ENCODE data around the gene ID2. TPM values are rescaled to one million over a fixed set of nuclear protein-coding genes. Genes with fewer than 3 reads are reported as not detected.

Gene ID2
- polyA plus RNA-seq, 2 of the 4 experiments (the other 2 are of a cell fraction), result 177 to 181 TPM

- ChIA-PET POLR2A (no interaction called here), CTCF (interaction anchor here (1.8 kb wide), 1 partner anchor 1258 kb away, joined by 10 read pairs; no protein-coding TSS in a partner anchor)
- peak overlapping the region; percentile 76 for H3K4me2 ChIP-seq
- H3K4me1 ChIP-seq, result 0 out of 3 replicates have a peak, but pooled peaks cover 3% of the 10 kb centered on the region
- ATAC-seq (peak; percentile 44 to 53), FAIRE-seq (no peak), DNase-seq (ENCODE audit: low read depth in 1 of 2, low spot score in 1 of 2) (peak; percentile 51 to 77)
- peak overlapping the region; percentile 87 for H3K4me3 ChIP-seq
- H3K9me3 ChIP-seq, result no peaks in the 10 kb centered on the region
- WGBS (ENCODE audit: missing lambda C conversion rate), result 3% methylated on average over 27 of the region's 50 CpGs
- peak; percentile 100 for TF ChIP-seq SMC3 (IDR thresholded peaks at IDR 0.05)
- no peak for TF ChIP-seq KDM1A (IDR thresholded peaks at IDR 0.05; ENCODE audit: low read depth)
- TF ChIP-seq KDM5A (IDR thresholded peaks at IDR 0.05), result 0 out of 2 replicates have a peak, but pooled peaks have one; percentile 24
- no peak for TF ChIP-seq POLR2AphosphoS2 (conservative IDR thresholded peaks at IDR 0.05; ENCODE audit: low read length)
- TF ChIP-seq JUN (IDR thresholded peaks at IDR 0.05), result 0 out of 5 replicates have a peak, but pooled peaks of 1 of the 2 experiments have one; percentile 4
- TF ChIP-seq RAD21 (conservative IDR thresholded peaks at IDR 0.05 in 1 of 2, IDR thresholded peaks at IDR 0.05 in 1 of 2), result peak; percentile 93 to 100
- TF ChIP-seq MAX (IDR thresholded peaks at IDR 0.05), result 0 out of 2 replicates have a peak, but pooled peaks have one; percentile 14
- peak; percentile 99 for TF ChIP-seq CTCF (IDR thresholded peaks at IDR 0.05)
- no peak for TF ChIP-seq NPAS2 (CRISPR knock-in tag; IDR thresholded peaks at IDR 0.05; ENCODE audit: borderline replicate concordance)
- no peak for TF ChIP-seq E2F6 (IDR thresholded peaks at IDR 0.05; ENCODE audit: borderline replicate concordance, low read depth)
- H3K27ac ChIP-seq, result peak overlapping the region; percentile 88 to 96
Measured at GRCh38 chr2:8685697-8686358, 4.0 kb downstream of the ID2 start.

- ATAC-seq, result no peak
Measured at GRCh38 chr2:8691859-8692437, 10.1 kb downstream of the ID2 start.

GRCh38 chr2:8692783-8693156 lies 10.9 kb downstream of the ID2 start:
- ATAC-seq (peak; percentile 35 to 63; a peak in 5 of 6 replicates), FAIRE-seq (no peak), DNase-seq (ENCODE audit: low read depth in 1 of 2, low spot score in 1 of 2) (no peak)
- Histone ChIP-seq H3K9me3 (no peaks in the 10 kb centered on the region), H3K27ac (peak overlapping the region; percentile 60 to 86; a peak in 3 of 6 replicates), H3K4me3 (peak overlapping the region; percentile 43), H3K4me2 (peak overlapping the region; percentile 90), H3K4me1 (peaks cover 10% of the 10 kb centered on the region; the same call in 1 of the 3 replicates)
- ChIA-PET POLR2A (interaction anchor here (1.0 to 2.3 kb wide), 3 partner anchors 8 to 12 kb away, joined by 3 to 27 read pairs (median 5); partner anchors contain the start of gene ID2), CTCF (interaction anchor here (0.6 to 2.1 kb wide), 37 partner anchors 9 to 1597 kb away, joined by 3 to 22 read pairs (median 4); partner anchors contain the start of gene ID2)
- 14% methylated on average over 7 of the region's 7 CpGs for WGBS (ENCODE audit: missing lambda C conversion rate)
- TF ChIP-seq NFE2L2 (conservative IDR thresholded peaks at IDR 0.05; ENCODE audit: low read length) (no peak), RCOR1 (IDR thresholded peaks at IDR 0.05; ENCODE audit: low read depth, low read length) (no peak), PHF8 (IDR thresholded peaks at IDR 0.05; ENCODE audit: borderline replicate concordance, low read depth) (no peak), REST (IDR thresholded peaks at IDR 0.05) (no peak), HES2 (IDR thresholded peaks at IDR 0.05) (no peak), HEYL (CRISPR knock-in tag; IDR thresholded peaks at IDR 0.05) (no peak), MAFK (IDR thresholded peaks at IDR 0.05; ENCODE audit: partially characterized antibody) (no peak)

More at GRCh38 chr2:8691859-8692437, 10.1 kb downstream of the ID2 start:
- H3K4me1 ChIP-seq, result peaks cover 10% of the 10 kb centered on the region; the same call in 1 of the 3 replicates
- ChIA-PET CTCF (interaction anchor here (0.7 to 2.1 kb wide), 5 partner anchors 51 to 1745 kb away, joined by 3 to 12 read pairs (median 9); no protein-coding TSS in a partner anchor), POLR2A (interaction anchor here (2.3 kb wide), 1 partner anchor 10 kb away, joined by 27 read pairs; the partner anchor contains the start of gene ID2)
- no peak overlapping the region for H3K4me3 ChIP-seq
- H3K27ac ChIP-seq, result no peak overlapping the region
- DNase-seq (ENCODE audit: low read depth in 1 of 2, low spot score in 1 of 2), result no peak
- no peak for FAIRE-seq
- WGBS (ENCODE audit: missing lambda C conversion rate), result 93% methylated on average over 9 of the region's 9 CpGs
- no peaks in the 10 kb centered on the region for H3K9me3 ChIP-seq
- TF ChIP-seq HES2 (IDR thresholded peaks at IDR 0.05), result no peak
- no peak for TF ChIP-seq HOXB5 (CRISPR knock-in tag; IDR thresholded peaks at IDR 0.05)
- TF ChIP-seq USF2 (IDR thresholded peaks at IDR 0.05), result no peak
- TF ChIP-seq KDM1A (IDR thresholded peaks at IDR 0.05; ENCODE audit: low read depth), result no peak
- TF ChIP-seq TFCP2L1 (CRISPR knock-in tag; IDR thresholded peaks at IDR 0.05), result no peak
- TF ChIP-seq FOXS1 (CRISPR knock-in tag; IDR thresholded peaks at IDR 0.05), result no peak
- TF ChIP-seq ZSCAN20 (CRISPR knock-in tag; IDR thresholded peaks at IDR 0.05), result no peak
- no peak for TF ChIP-seq ZNF302 (CRISPR knock-in tag; IDR thresholded peaks at IDR 0.05)
- no peak overlapping the region for H3K4me2 ChIP-seq

All from A549 (cell line).